Esophagus muscularis mucosa (tissue), 3 donors: ENCODE measurements around the gene CCDC47.

Source experiments
- CTCF ChIP-seq, 3 experiments: fragments of 200-600 bp in 2 of 3; fragments of 450-650 bp in 1 of 3; sonication (generic) in 2 of 3; IDR thresholded peaks; one replicate each; pipeline ENCODE4 v1.5.1; 2017 to 2019; ENCODE audit warnings: antibody characterized with exemption in 3 of 3, mild to moderate bottlenecking in 2 of 3, moderate library complexity in 1 of 3
- EP300 ChIP-seq: sonication (generic); formaldehyde crosslinking; IDR thresholded peaks from one replicate; pipeline ENCODE4 v1.6.1; 2017; ENCODE audit warnings: antibody characterized with exemption

- TF ChIP-seq CTCF (IDR thresholded peaks at IDR 0.05) (no peak), EP300 (no peak)
Observed at GRCh38 chr17:63702721-63703015, 70.7 kb downstream of the CCDC47 start.
